ENCODE measurements around the gene NUP85. TPM values are rescaled to one million over a fixed set of nuclear protein-coding genes. Genes with fewer than 3 reads are reported as not detected.

Gene NUP85
- total and polyA plus RNA-seq, 2 donors (not counting 3 experiments of a cell fraction or from before 2014, with no cell fraction given): 105 to 120 TPM

- POLR2A ChIA-PET: no interaction called here
- intact Hi-C loops (cut with micrococcal nuclease): no loop called here
- Histone ChIP-seq H3K4me3 (replicated peaks in 1 of 3; ENCODE audit: insufficient read depth in 1 of 3, low read depth in 1 of 3, low read length in 3 of 3) (no peak overlapping the region), H3K4me1 (ENCODE audit: control insufficient read depth, extremely low read depth, insufficient read depth, low read length) (peaks cover 2% of the 10 kb centered on the region), H3K27me3 (ENCODE audit: control insufficient read depth in 2 of 2, insufficient read depth in 2 of 2, low read length in 2 of 2) (no peaks in the 10 kb centered on the region), H3K4me2 (ENCODE audit: insufficient read depth, low read length) (no peak overlapping the region), H3K79me2 (ENCODE audit: control insufficient read depth, insufficient read depth, low read length) (peaks cover 31% of the 10 kb centered on the region), H3K9me1 (replicated peaks; ENCODE audit: control insufficient read depth, extremely low read depth, insufficient read depth, low read length) (no peaks in the 10 kb centered on the region), H3K9me3 (replicated peaks; ENCODE audit: control insufficient read depth, insufficient read depth, low read length) (no peaks in the 10 kb centered on the region), H4K20me1 (replicated peaks; ENCODE audit: control insufficient read depth, extremely low read depth, insufficient read depth, low read length) (no peaks in the 10 kb centered on the region), H2AFZ (ENCODE audit: low read depth, low read length) (no peak overlapping the region), H3K9ac (replicated peaks; ENCODE audit: extremely low read depth, insufficient read depth, low read length) (no peak overlapping the region), H3K36me3 (ENCODE audit: control insufficient read depth in 2 of 2, extremely low read depth in 1 of 2, insufficient read depth in 2 of 2, low read length in 2 of 2) (peaks cover 4 to 7% of the 10 kb centered on the region in 2 experiments), H3K27ac (ENCODE audit: insufficient read depth, low read depth, low read length) (no peak overlapping the region)
- CTCF ChIA-PET: no interaction called here
- FAIRE-seq: no peak
- TF ChIP-seq FOS (IDR thresholded peaks at IDR 0.05; ENCODE audit: borderline replicate concordance, insufficient read depth, low read length) (no peak), MAX (IDR thresholded peaks at IDR 0.05; ENCODE audit: insufficient read depth, insufficient read length) (no peak), EZH2 (IDR thresholded peaks at IDR 0.05; ENCODE audit: borderline replicate concordance, low read depth, low read length, severe bottlenecking) (no peak), MYC (IDR thresholded peaks at IDR 0.05; ENCODE audit: low read depth, low read length) (no peak), POLR2A (IDR thresholded peaks at IDR 0.05; ENCODE audit: low read depth, low read length) (no peak)
- BruUV-seq (replicated peaks): no TSS peak
- dilution Hi-C loops (cut with MboI; ENCODE audit: extremely low pct_ligation_motif_present, low sequenced_read_pairs): no loop called here
- DNase-seq (ENCODE audit: low read depth, low spot score): no peak
Observed at GRCh38 chr17:75207760-75208159, 2.3 kb downstream of the NUP85 start.

- no peak overlapping the region for H3K4me3 ChIP-seq (replicated peaks in 1 of 3; ENCODE audit: insufficient read depth in 1 of 3, low read depth in 1 of 3, low read length in 3 of 3)
- dilution Hi-C loops (cut with MboI; ENCODE audit: extremely low pct_ligation_motif_present, low sequenced_read_pairs) (no loop called here), intact Hi-C loops (cut with micrococcal nuclease) (no loop called here)
- no peak overlapping the region for H3K9ac ChIP-seq (replicated peaks; ENCODE audit: extremely low read depth, insufficient read depth, low read length)
- DNase-seq (ENCODE audit: low read depth, low spot score): no peak
- H4K20me1 ChIP-seq (replicated peaks; ENCODE audit: control insufficient read depth, extremely low read depth, insufficient read depth, low read length): no peaks in the 10 kb centered on the region
- TF ChIP-seq MYC (IDR thresholded peaks at IDR 0.05; ENCODE audit: low read depth, low read length) (no peak), MAX (IDR thresholded peaks at IDR 0.05; ENCODE audit: insufficient read depth, insufficient read length) (no peak), CTCF (IDR thresholded peaks at IDR 0.05; ENCODE audit: extremely low read depth in 1 of 2, insufficient read depth in 1 of 2, low read depth in 1 of 2, low read length in 2 of 2) (no peak), POLR2A (IDR thresholded peaks at IDR 0.05; ENCODE audit: low read depth, low read length) (no peak), POLR2AphosphoS5 (IDR thresholded peaks at IDR 0.05; ENCODE audit: insufficient read depth, low read depth, low read length) (no peak), JUN (IDR thresholded peaks at IDR 0.05; ENCODE audit: borderline replicate concordance, insufficient read depth, insufficient read length, low read depth) (no peak), FOS (IDR thresholded peaks at IDR 0.05; ENCODE audit: borderline replicate concordance, insufficient read depth, low read length) (no peak), EZH2 (IDR thresholded peaks at IDR 0.05; ENCODE audit: borderline replicate concordance, low read depth, low read length, severe bottlenecking) (no peak), GATA2 (IDR thresholded peaks at IDR 0.05; ENCODE audit: insufficient read depth, insufficient read length, low read depth, low read length) (no peak)
- H2AFZ ChIP-seq (ENCODE audit: low read depth, low read length): no peak overlapping the region
- peaks cover 6 to 10% of the 10 kb centered on the region in 2 experiments for H3K36me3 ChIP-seq (ENCODE audit: control insufficient read depth in 2 of 2, extremely low read depth in 1 of 2, insufficient read depth in 2 of 2, low read length in 2 of 2)
- no peak for FAIRE-seq
- H3K4me1 ChIP-seq (ENCODE audit: control insufficient read depth, extremely low read depth, insufficient read depth, low read length): peaks cover 2% of the 10 kb centered on the region
- no TSS peak for BruUV-seq (replicated peaks)
- no peak overlapping the region for H3K27ac ChIP-seq (ENCODE audit: insufficient read depth, low read depth, low read length)
- H3K9me3 ChIP-seq (replicated peaks; ENCODE audit: control insufficient read depth, insufficient read depth, low read length): no peaks in the 10 kb centered on the region
- POLR2A ChIA-PET: no interaction called here
- no peak overlapping the region for H3K4me2 ChIP-seq (ENCODE audit: insufficient read depth, low read length)
- H3K9me1 ChIP-seq (replicated peaks; ENCODE audit: control insufficient read depth, extremely low read depth, insufficient read depth, low read length): no peaks in the 10 kb centered on the region
- H3K79me2 ChIP-seq (ENCODE audit: control insufficient read depth, insufficient read depth, low read length): peaks cover 31% of the 10 kb centered on the region
- no peaks in the 10 kb centered on the region for H3K27me3 ChIP-seq (ENCODE audit: control insufficient read depth in 2 of 2, insufficient read depth in 2 of 2, low read length in 2 of 2)
- CTCF ChIA-PET: interaction anchor here (1.7 kb wide), 1 partner anchor 94 kb away, joined by 7 read pairs; no protein-coding TSS in a partner anchor
Observed at GRCh38 chr17:75208161-75208560, 2.7 kb downstream of the NUP85 start.
